Measurements from ENCODE around the gene TEX10.

The TEX10 gene

GRCh38 chr9:100350188-100350587 is 2.6 kb downstream of the TEX10 start (continued):
- TF ChIP-seq, protein P1, sequence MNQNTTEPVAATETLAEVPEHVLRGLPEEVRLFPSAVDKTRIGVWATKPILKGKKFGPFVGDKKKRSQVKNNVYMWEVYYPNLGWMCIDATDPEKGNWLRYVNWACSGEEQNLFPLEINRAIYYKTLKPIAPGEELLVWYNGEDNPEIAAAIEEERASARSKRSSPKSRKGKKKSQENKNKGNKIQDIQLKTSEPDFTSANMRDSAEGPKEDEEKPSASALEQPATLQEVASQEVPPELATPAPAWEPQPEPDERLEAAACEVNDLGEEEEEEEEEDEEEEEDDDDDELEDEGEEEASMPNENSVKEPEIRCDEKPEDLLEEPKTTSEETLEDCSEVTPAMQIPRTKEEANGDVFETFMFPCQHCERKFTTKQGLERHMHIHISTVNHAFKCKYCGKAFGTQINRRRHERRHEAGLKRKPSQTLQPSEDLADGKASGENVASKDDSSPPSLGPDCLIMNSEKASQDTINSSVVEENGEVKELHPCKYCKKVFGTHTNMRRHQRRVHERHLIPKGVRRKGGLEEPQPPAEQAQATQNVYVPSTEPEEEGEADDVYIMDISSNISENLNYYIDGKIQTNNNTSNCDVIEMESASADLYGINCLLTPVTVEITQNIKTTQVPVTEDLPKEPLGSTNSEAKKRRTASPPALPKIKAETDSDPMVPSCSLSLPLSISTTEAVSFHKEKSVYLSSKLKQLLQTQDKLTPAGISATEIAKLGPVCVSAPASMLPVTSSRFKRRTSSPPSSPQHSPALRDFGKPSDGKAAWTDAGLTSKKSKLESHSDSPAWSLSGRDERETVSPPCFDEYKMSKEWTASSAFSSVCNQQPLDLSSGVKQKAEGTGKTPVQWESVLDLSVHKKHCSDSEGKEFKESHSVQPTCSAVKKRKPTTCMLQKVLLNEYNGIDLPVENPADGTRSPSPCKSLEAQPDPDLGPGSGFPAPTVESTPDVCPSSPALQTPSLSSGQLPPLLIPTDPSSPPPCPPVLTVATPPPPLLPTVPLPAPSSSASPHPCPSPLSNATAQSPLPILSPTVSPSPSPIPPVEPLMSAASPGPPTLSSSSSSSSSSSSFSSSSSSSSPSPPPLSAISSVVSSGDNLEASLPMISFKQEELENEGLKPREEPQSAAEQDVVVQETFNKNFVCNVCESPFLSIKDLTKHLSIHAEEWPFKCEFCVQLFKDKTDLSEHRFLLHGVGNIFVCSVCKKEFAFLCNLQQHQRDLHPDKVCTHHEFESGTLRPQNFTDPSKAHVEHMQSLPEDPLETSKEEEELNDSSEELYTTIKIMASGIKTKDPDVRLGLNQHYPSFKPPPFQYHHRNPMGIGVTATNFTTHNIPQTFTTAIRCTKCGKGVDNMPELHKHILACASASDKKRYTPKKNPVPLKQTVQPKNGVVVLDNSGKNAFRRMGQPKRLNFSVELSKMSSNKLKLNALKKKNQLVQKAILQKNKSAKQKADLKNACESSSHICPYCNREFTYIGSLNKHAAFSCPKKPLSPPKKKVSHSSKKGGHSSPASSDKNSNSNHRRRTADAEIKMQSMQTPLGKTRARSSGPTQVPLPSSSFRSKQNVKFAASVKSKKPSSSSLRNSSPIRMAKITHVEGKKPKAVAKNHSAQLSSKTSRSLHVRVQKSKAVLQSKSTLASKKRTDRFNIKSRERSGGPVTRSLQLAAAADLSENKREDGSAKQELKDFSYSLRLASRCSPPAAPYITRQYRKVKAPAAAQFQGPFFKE (tag by site-specific recombination; IDR thresholded peaks at IDR 0.05; ENCODE audit: borderline replicate concordance), result no peak
- TF ChIP-seq ZNF664 (tag by site-specific recombination; IDR thresholded peaks at IDR 0.05) (no peak), ZNF266 (tag by site-specific recombination; IDR thresholded peaks at IDR 0.05; ENCODE audit: low read depth) (no peak), ZNF350 (tag by site-specific recombination; IDR thresholded peaks at IDR 0.05) (no peak), ZNF658 (tag by site-specific recombination; IDR thresholded peaks at IDR 0.05) (no peak), BCL11B (tag by site-specific recombination; IDR thresholded peaks at IDR 0.05; ENCODE audit: low read depth) (no peak), ZFP3 (tag by site-specific recombination; IDR thresholded peaks at IDR 0.05; ENCODE audit: low read depth) (no peak)

- H3K36me3 ChIP-seq (ENCODE audit: control insufficient read depth in 2 of 2, insufficient read depth in 1 of 2, low read length in 2 of 2), result peaks cover 4 to 42% of the 10 kb centered on the region in 2 experiments; a peak in 2 of 3 replicates
- H3K4me1 ChIP-seq (ENCODE audit: control insufficient read depth, insufficient read depth, low read length), result no peaks in the 10 kb centered on the region
- POLR2A ChIA-PET, result no interaction called here
- no peak overlapping the region for H3K27ac ChIP-seq (ENCODE audit: extremely low read depth, low read depth, low read length)
- H3K9me3 ChIP-seq (ENCODE audit: control insufficient read depth, insufficient read depth, low read depth, low read length), result no peaks in the 10 kb centered on the region
- CTCF ChIA-PET, result interaction anchor here (1.9 kb wide), 1 partner anchor 22 kb away, joined by 7 read pairs; no protein-coding TSS in a partner anchor
- H3K4me3 ChIP-seq (ENCODE audit: low read depth, low read length), result no peak overlapping the region
- no peak for TF ChIP-seq ZNF544 (tag by site-specific recombination; IDR thresholded peaks at IDR 0.05)
- TF ChIP-seq SP2 (tag by site-specific recombination; IDR thresholded peaks at IDR 0.05), result no peak
- TF ChIP-seq ZNF626 (tag by site-specific recombination; IDR thresholded peaks at IDR 0.05), result no peak
- no peak for TF ChIP-seq ZNF571 (tag by site-specific recombination; IDR thresholded peaks at IDR 0.05)
- TF ChIP-seq ZNF112 (tag by site-specific recombination; IDR thresholded peaks at IDR 0.05), result no peak
- TF ChIP-seq ZNF776 (tag by site-specific recombination; IDR thresholded peaks at IDR 0.05; ENCODE audit: borderline replicate concordance), result no peak
- no peak for TF ChIP-seq ZNF777 (tag by site-specific recombination; IDR thresholded peaks at IDR 0.05; ENCODE audit: borderline replicate concordance)
- no peak for TF ChIP-seq ZNF16 (tag by site-specific recombination; IDR thresholded peaks at IDR 0.05; ENCODE audit: low read depth)
- TF ChIP-seq BCL6B (tag by site-specific recombination; IDR thresholded peaks at IDR 0.05), result no peak
- TF ChIP-seq ZNF114 (tag by site-specific recombination; IDR thresholded peaks at IDR 0.05), result no peak
- TF ChIP-seq PBX3 (CRISPR knock-in tag; IDR thresholded peaks at IDR 0.05), result no peak
- TF ChIP-seq ZNF701 (tag by site-specific recombination; IDR thresholded peaks at IDR 0.05), result no peak
- no peak for TF ChIP-seq ZNF513 (tag by site-specific recombination; IDR thresholded peaks at IDR 0.05)
- TF ChIP-seq, protein P2, sequence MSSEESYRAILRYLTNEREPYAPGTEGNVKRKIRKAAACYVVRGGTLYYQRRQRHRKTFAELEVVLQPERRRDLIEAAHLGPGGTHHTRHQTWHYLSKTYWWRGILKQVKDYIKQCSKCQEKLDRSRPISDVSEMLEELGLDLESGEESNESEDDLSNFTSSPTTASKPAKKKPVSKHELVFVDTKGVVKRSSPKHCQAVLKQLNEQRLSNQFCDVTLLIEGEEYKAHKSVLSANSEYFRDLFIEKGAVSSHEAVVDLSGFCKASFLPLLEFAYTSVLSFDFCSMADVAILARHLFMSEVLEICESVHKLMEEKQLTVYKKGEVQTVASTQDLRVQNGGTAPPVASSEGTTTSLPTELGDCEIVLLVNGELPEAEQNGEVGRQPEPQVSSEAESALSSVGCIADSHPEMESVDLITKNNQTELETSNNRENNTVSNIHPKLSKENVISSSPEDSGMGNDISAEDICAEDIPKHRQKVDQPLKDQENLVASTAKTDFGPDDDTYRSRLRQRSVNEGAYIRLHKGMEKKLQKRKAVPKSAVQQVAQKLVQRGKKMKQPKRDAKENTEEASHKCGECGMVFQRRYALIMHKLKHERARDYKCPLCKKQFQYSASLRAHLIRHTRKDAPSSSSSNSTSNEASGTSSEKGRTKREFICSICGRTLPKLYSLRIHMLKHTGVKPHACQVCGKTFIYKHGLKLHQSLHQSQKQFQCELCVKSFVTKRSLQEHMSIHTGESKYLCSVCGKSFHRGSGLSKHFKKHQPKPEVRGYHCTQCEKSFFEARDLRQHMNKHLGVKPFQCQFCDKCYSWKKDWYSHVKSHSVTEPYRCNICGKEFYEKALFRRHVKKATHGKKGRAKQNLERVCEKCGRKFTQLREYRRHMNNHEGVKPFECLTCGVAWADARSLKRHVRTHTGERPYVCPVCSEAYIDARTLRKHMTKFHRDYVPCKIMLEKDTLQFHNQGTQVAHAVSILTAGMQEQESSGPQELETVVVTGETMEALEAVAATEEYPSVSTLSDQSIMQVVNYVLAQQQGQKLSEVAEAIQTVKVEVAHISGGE (tag by site-specific recombination; conservative IDR thresholded peaks at IDR 0.05; ENCODE audit: low read depth), result no peak
- no peak for TF ChIP-seq MYNN (tag by site-specific recombination; IDR thresholded peaks at IDR 0.05; ENCODE audit: borderline replicate concordance)
Observed at GRCh38 chr9:100346836-100347235, 5.9 kb downstream of the TEX10 start.
